IMR-90 (cell line): ENCODE data around the gene ATP1A1. TPM values are rescaled to one million over a fixed set of nuclear protein-coding genes. Genes with fewer than 3 reads are reported as not detected.

ENCODE experiments used
- ATAC-seq: fragments of 200-7000 bp; cut with Tn5 transposase; 2 replicates; pipeline ENCODE4 v1.9.1; 2020; ENCODE audit warnings: low read depth, mild to moderate bottlenecking, moderate library complexity
- BruUV-seq: library from RNA; stranded (reverse); fragments of 400-500 nt; replicated peaks from 2 replicates; lab custom pipeline; 2021; lab: Mats Ljungman, UMichigan
- CTCF ChIA-PET: fragments of 300-600 bp; formaldehyde crosslinking; extraction: SDS; loops from one replicate; lab custom pipeline; 2021; ENCODE audit warnings: antibody characterized with exemption; lab: Yijun Ruan, JAX
- POLR2A ChIA-PET: fragments of 300-600 bp; sonication (Branson Sonifier 250); formaldehyde crosslinking; loops from one replicate; lab custom pipeline; 2022; ENCODE audit warnings: antibody characterized with exemption; ENCODE audit not compliant: unreplicated experiment; lab: Charles Lee
- DNase-seq: peaks from one replicate; pipeline ENCODE4 v3.0.0; 2013
- H2AFZ ChIP-seq: replicated peaks from 2 replicates; pipeline ENCODE3; 2013; ENCODE audit warnings: low read length, mild to moderate bottlenecking; ENCODE audit not compliant: poor library complexity
- H2AK5ac ChIP-seq: 2 replicates; pipeline ENCODE4 v1.6.1; 2013; ENCODE audit warnings: low read depth, low read length, inconsistent platforms
- H2AK9ac ChIP-seq: replicated peaks from 2 replicates; pipeline ENCODE3; 2013; ENCODE audit warnings: mild to moderate bottlenecking, low read depth, low read length, moderate library complexity; ENCODE audit not compliant: poor library complexity
- H2BK120ac ChIP-seq: 2 replicates; pipeline ENCODE4 v1.6.1; 2013; ENCODE audit warnings: low read depth, low read length, inconsistent platforms
- H2BK15ac ChIP-seq: 3 replicates; pipeline ENCODE4 v1.6.1; 2013; ENCODE audit warnings: low read depth, low read length, inconsistent platforms
- H2BK20ac ChIP-seq: 2 replicates; pipeline ENCODE4 v1.6.1; 2013; ENCODE audit warnings: low read depth, mild to moderate bottlenecking, inconsistent platforms, low read length, moderate library complexity
- H2BK5ac ChIP-seq: 2 replicates; pipeline ENCODE4 v1.6.1; 2013; ENCODE audit warnings: mild to moderate bottlenecking, low read depth, low read length, inconsistent platforms; ENCODE audit not compliant: poor library complexity, severe bottlenecking
- H3K14ac ChIP-seq: replicated peaks from 2 replicates; pipeline ENCODE4 v1.6.1; 2013; ENCODE audit warnings: low read depth, low read length, inconsistent platforms
- H3K18ac ChIP-seq: 2 replicates; pipeline ENCODE4 v1.6.1; 2013; ENCODE audit warnings: low read depth, low read length, control low read depth
- H3K23ac ChIP-seq: 2 replicates; pipeline ENCODE4 v1.6.1; 2013; ENCODE audit warnings: low read depth, low read length, inconsistent platforms
- H3K27ac ChIP-seq: 2 replicates; pipeline ENCODE4 v1.5.1; 2013; ENCODE audit warnings: mild to moderate bottlenecking, control low read depth, low read length; ENCODE audit not compliant: insufficient read depth
- H3K27me3 ChIP-seq: 2 replicates; pipeline ENCODE4 v1.6.1; 2013; ENCODE audit warnings: low read length; ENCODE audit not compliant: control insufficient read depth, insufficient read depth
- H3K36me3 ChIP-seq: 2 replicates; pipeline ENCODE4 v1.6.1; 2013; ENCODE audit warnings: low read length, mixed read lengths; ENCODE audit not compliant: control insufficient read depth, insufficient read depth
- H3K4ac ChIP-seq: 2 replicates; pipeline ENCODE4 v1.6.1; 2013; ENCODE audit warnings: low read depth, low read length, inconsistent platforms
- H3K4me1 ChIP-seq: 2 replicates; pipeline ENCODE4 v1.6.1; 2013; ENCODE audit warnings: low read length, mixed read lengths; ENCODE audit not compliant: control insufficient read depth, insufficient read depth
- H3K4me2 ChIP-seq: 2 replicates; pipeline ENCODE4 v1.6.1; 2013; ENCODE audit warnings: low read depth, mild to moderate bottlenecking, control low read depth, low read length, moderate library complexity
- H3K4me3 ChIP-seq: 2 replicates; pipeline ENCODE4 v1.5.1; 2013; ENCODE audit warnings: low read depth, mild to moderate bottlenecking, control low read depth, low read length, moderate library complexity; ENCODE audit not compliant: insufficient read depth
- H3K56ac ChIP-seq: 2 replicates; pipeline ENCODE4 v1.6.1; 2013; ENCODE audit warnings: low read length, inconsistent platforms; ENCODE audit not compliant: insufficient read depth; ENCODE audit errors: extremely low read depth
- H3K79me1 ChIP-seq, 2 experiments: 2 replicates each; pipeline ENCODE4 v1.6.1; 2013; ENCODE audit warnings: low read length in 2 of 2, inconsistent platforms in 1 of 2, low read depth in 1 of 2
- H3K9ac ChIP-seq: 2 replicates; pipeline ENCODE4 v1.6.1; 2013; ENCODE audit warnings: low read depth, low read length, control low read depth
- H3K9me1 ChIP-seq: 2 replicates; pipeline ENCODE4 v1.6.1; 2013; ENCODE audit warnings: low read length, inconsistent platforms; ENCODE audit not compliant: insufficient read depth
- H3K9me3 ChIP-seq: 2 replicates; pipeline ENCODE4 v1.6.1; 2013; ENCODE audit warnings: low read length; ENCODE audit not compliant: control insufficient read depth, insufficient read depth
- H4K20me1 ChIP-seq: 2 replicates; pipeline ENCODE4 v1.6.1; 2013; ENCODE audit warnings: low read length, inconsistent platforms; ENCODE audit not compliant: insufficient read depth
- H4K5ac ChIP-seq: 2 replicates; pipeline ENCODE4 v1.6.1; 2013; ENCODE audit warnings: mild to moderate bottlenecking, low read depth, low read length, control low read depth
- H4K8ac ChIP-seq, 2 experiments: 2 replicates each; pipeline ENCODE4 v1.6.1; 2013; ENCODE audit warnings: low read depth in 2 of 2, low read length in 2 of 2, control low read depth in 1 of 2, inconsistent platforms in 1 of 2
- H4K91ac ChIP-seq: 2 replicates; pipeline ENCODE4 v1.6.1; 2013; ENCODE audit warnings: low read depth, low read length, inconsistent platforms; ENCODE audit not compliant: insufficient read depth
- BHLHE40 ChIP-seq: fragments of 150-350 bp; IDR thresholded peaks from 2 replicates; pipeline ENCODE4 v1.6.1; 2016; ENCODE audit warnings: mild to moderate bottlenecking, low read depth, low read length
- CEBPB ChIP-seq: IDR thresholded peaks from 2 replicates; pipeline ENCODE4 v1.6.1; 2012; ENCODE audit warnings: low read depth, low read length, improper control_type of control experiment
- CHD1 ChIP-seq: IDR thresholded peaks from 2 replicates; pipeline ENCODE4 v1.6.1; 2012; ENCODE audit warnings: low read depth, low read length, improper control_type of control experiment
- CTCF ChIP-seq: conservative IDR thresholded peaks from 2 replicates; pipeline ENCODE4 v1.5.1; 2012; ENCODE audit warnings: mild to moderate bottlenecking, low read depth, low read length, improper control_type of control experiment
- ELK1 ChIP-seq: fragments of 150-350 bp; IDR thresholded peaks from 2 replicates; pipeline ENCODE4 v1.6.1; 2016; ENCODE audit warnings: low read depth, mild to moderate bottlenecking, low read length, moderate library complexity, borderline replicate concordance
- FOS ChIP-seq: fragments of 150-350 bp; IDR thresholded peaks from 2 replicates; pipeline ENCODE4 v1.6.1; 2016; ENCODE audit warnings: low read depth, low read length
- MAFK ChIP-seq: IDR thresholded peaks from 2 replicates; pipeline ENCODE4 v1.6.1; 2012; ENCODE audit warnings: low read depth, low read length, improper control_type of control experiment
- MAZ ChIP-seq: IDR thresholded peaks from 2 replicates; pipeline ENCODE4 v1.6.1; 2012; ENCODE audit warnings: low read depth, mild to moderate bottlenecking, low read length, improper control_type of control experiment, moderate library complexity, borderline replicate concordance
- MXI1 ChIP-seq: IDR thresholded peaks from 2 replicates; pipeline ENCODE4 v1.6.1; 2012; ENCODE audit warnings: low read depth, mild to moderate bottlenecking, low read length, moderate library complexity, borderline replicate concordance
- NFE2L2 ChIP-seq: fragments of 150-350 bp; IDR thresholded peaks from 2 replicates; pipeline ENCODE4 v1.6.1; 2016; ENCODE audit warnings: low read depth, mild to moderate bottlenecking, low read length
- POLR2A ChIP-seq: IDR thresholded peaks from 2 replicates; pipeline ENCODE4 v1.6.1; 2012; ENCODE audit warnings: mild to moderate bottlenecking, low read depth, low read length
- RAD21 ChIP-seq: IDR thresholded peaks from 2 replicates; pipeline ENCODE4 v1.6.1; 2012; ENCODE audit warnings: low read length, improper control_type of control experiment
- RCOR1 ChIP-seq: IDR thresholded peaks from 2 replicates; pipeline ENCODE4 v1.6.1; 2012; ENCODE audit warnings: mild to moderate bottlenecking, low read length, improper control_type of control experiment; ENCODE audit not compliant: insufficient replicate concordance
- RFX5 ChIP-seq: IDR thresholded peaks from 2 replicates; pipeline ENCODE4 v1.8.0; 2012; ENCODE audit warnings: low read depth, mild to moderate bottlenecking, low read length, moderate library complexity
- SMC3 ChIP-seq: fragments of 150-350 bp; IDR thresholded peaks from 2 replicates; pipeline ENCODE4 v1.6.1; 2016; ENCODE audit warnings: low read depth, mild to moderate bottlenecking, antibody characterized with exemption, low read length, moderate library complexity
- USF2 ChIP-seq: fragments of 150-350 bp; IDR thresholded peaks from 2 replicates; pipeline ENCODE4 v1.6.1; 2017; ENCODE audit warnings: mild to moderate bottlenecking, antibody characterized with exemption, low read length, low read depth
- WGBS, 2 experiments: methylation state at CpG; one replicate each; pipeline versions ENCODE4 v1.1.5 to v1.1.7; 2013; ENCODE audit warnings: missing lambda C conversion rate in 2 of 2; ENCODE audit not compliant: insufficient read length in 1 of 2; ENCODE audit errors: extremely low coverage in 2 of 2; 5-methylcytosine and 5-hydroxymethylcytosine counted together
- dilution Hi-C: fragments of 300-500 bp; cut with HindIII; formaldehyde crosslinking; loops from one replicate; pipeline ENCODE4 v1.14.3; 2018; ENCODE audit warnings: low sequenced_read_pairs; ENCODE audit not compliant: unreplicated experiment
- in situ Hi-C: fragments of 300-500 bp; cut with MboI; formaldehyde crosslinking; loops from 3 replicates; pipeline ENCODE4 v1.14.3; 2019; ENCODE audit warnings: low sequenced_read_pairs, inconsistent platforms, mixed read lengths
- intact Hi-C: fragments of 100-400 bp; cut with micrococcal nuclease; formaldehyde crosslinking; loops from 2 replicates; pipeline ENCODE4 v1.10.0; 2022
- polyA plus RNA-seq, 3 experiments: library from polyadenylated mRNA; depleted of rRNA; stranded (reverse); fragments of >200 nt; gene quantifications; 2 replicates each; pipeline ENCODE4 v1.2.3, GENCODE V29; 2012; ENCODE audit warnings: low replicate concordance in 1 of 3
- total RNA-seq: library from RNA; depleted of rRNA; stranded (reverse); fragments of >200 nt; gene quantifications from 2 replicates; pipeline ENCODE4 v1.2.3, GENCODE V29; 2012

The ATP1A1 gene
- total and polyA plus RNA-seq, 2 of the 4 experiments (the other 2 are of a cell fraction) = 116 to 125 TPM

- ChIA-PET POLR2A (no interaction called here), CTCF (no interaction called here)
- no peak for ATAC-seq
- Histone ChIP-seq H4K8ac (no peak overlapping the region), H3K79me1 (no peaks in the 10 kb centered on the region), H3K36me3 (no peaks in the 10 kb centered on the region), H3K9ac (no peak overlapping the region), H3K18ac (no peak overlapping the region), H3K23ac (no peak overlapping the region), H3K4ac (no peak overlapping the region), H2AK9ac (no peak overlapping the region), H2AK5ac (no peak overlapping the region), H3K4me1 (no peaks in the 10 kb centered on the region), H3K4me2 (no peak overlapping the region), H3K27ac (no peak overlapping the region), H3K56ac (no peak overlapping the region), H3K9me3 (no peaks in the 10 kb centered on the region), H2AFZ (peak overlapping the region; percentile 75), H2BK15ac (no peak overlapping the region), H3K4me3 (no peak overlapping the region), H4K91ac (no peak overlapping the region), H3K27me3 (peaks cover 9% of the 10 kb centered on the region), H4K20me1 (no peaks in the 10 kb centered on the region), H2BK20ac (no peak overlapping the region), H3K9me1 (no peaks in the 10 kb centered on the region), H4K5ac (no peak overlapping the region), H2BK5ac (no peak overlapping the region), H2BK120ac (no peak overlapping the region), H3K14ac (no peak overlapping the region; the same call in 1 of the 2 replicates)
- 93% methylated on average over 2 of the region's 9 CpGs; no CpG with 5 or more reads in 1 of the 2 experiments for WGBS, 2 experiments
- no peak for TF ChIP-seq RCOR1
- TF ChIP-seq ELK1 = no peak
- TF ChIP-seq BHLHE40 = no peak
- no peak for TF ChIP-seq MAZ
- TF ChIP-seq FOS = no peak
- no peak for TF ChIP-seq NFE2L2
- TF ChIP-seq SMC3 = no peak
- no peak for TF ChIP-seq USF2
- no peak for TF ChIP-seq MAFK
- no peak for TF ChIP-seq POLR2A
- no peak for TF ChIP-seq CEBPB
- TF ChIP-seq RFX5 = no peak
- no peak for TF ChIP-seq RAD21
- no peak for TF ChIP-seq CHD1
- TF ChIP-seq MXI1 = no peak
- TF ChIP-seq CTCF = no peak
- intact Hi-C loops = no loop called here
- in situ Hi-C loops = no loop called here
- BruUV-seq = no TSS peak
- dilution Hi-C loops = no loop called here
- DNase-seq = peak; percentile 9
These were observed 38.0 kb upstream of the ATP1A1 start for GRCh38 chr1:116334868-116335635.
